Activated T-helper 2 cell treated with anti-CD3 and anti-CD28 coated beads, Interferon-gamma antibody, Interleukin-2, Interleukin-4, amounts not matched to agents 10 μg/mL and 5 μg/mL and 100 μg/mL, durations not matched to agents 14 hours and 24 hours and 36 hours (primary cell): Measurements from ENCODE around the gene CEP85L. TPM values are rescaled to one million over a fixed set of nuclear protein-coding genes. Genes with fewer than 3 reads are reported as not detected.

Experiments
- DNase-seq: peaks from one replicate; pipeline ENCODE4 v3.0.0; 2021; ENCODE audit warnings: low spot score
- H3K27ac Mint-ChIP-seq: one replicate; pipeline ENCODE4 v1.8.0; 2021; ENCODE audit warnings: mixed read lengths
- H3K27me3 Mint-ChIP-seq: one replicate; pipeline ENCODE4 v1.8.0; 2021; ENCODE audit warnings: low read depth, mixed read lengths
- H3K36me3 Mint-ChIP-seq: one replicate; pipeline ENCODE4 v1.8.0; 2021; ENCODE audit warnings: low read depth, mixed read lengths
- H3K4me1 Mint-ChIP-seq: one replicate; pipeline ENCODE4 v1.8.0; 2021; ENCODE audit warnings: low read depth, mixed read lengths
- H3K4me3 Mint-ChIP-seq: one replicate; pipeline ENCODE4 v1.8.0; 2021; ENCODE audit warnings: low read depth, mild to moderate bottlenecking, moderate library complexity, mixed read lengths
- H3K9me3 Mint-ChIP-seq: one replicate; pipeline ENCODE4 v1.8.0; 2021; ENCODE audit warnings: mixed read lengths
- intact Hi-C: fragments of 100-400 bp; cut with micrococcal nuclease; formaldehyde crosslinking; loops from one replicate; pipeline ENCODE4 v1.15.1; 2023
- total RNA-seq: library from RNA; stranded (reverse); gene quantifications from 2 replicates; pipeline ENCODE4 v1.2.3, GENCODE V29; 2022

Gene CEP85L
- total RNA-seq, 1 donor from 2014 or later = 34.2 TPM

DNA sequence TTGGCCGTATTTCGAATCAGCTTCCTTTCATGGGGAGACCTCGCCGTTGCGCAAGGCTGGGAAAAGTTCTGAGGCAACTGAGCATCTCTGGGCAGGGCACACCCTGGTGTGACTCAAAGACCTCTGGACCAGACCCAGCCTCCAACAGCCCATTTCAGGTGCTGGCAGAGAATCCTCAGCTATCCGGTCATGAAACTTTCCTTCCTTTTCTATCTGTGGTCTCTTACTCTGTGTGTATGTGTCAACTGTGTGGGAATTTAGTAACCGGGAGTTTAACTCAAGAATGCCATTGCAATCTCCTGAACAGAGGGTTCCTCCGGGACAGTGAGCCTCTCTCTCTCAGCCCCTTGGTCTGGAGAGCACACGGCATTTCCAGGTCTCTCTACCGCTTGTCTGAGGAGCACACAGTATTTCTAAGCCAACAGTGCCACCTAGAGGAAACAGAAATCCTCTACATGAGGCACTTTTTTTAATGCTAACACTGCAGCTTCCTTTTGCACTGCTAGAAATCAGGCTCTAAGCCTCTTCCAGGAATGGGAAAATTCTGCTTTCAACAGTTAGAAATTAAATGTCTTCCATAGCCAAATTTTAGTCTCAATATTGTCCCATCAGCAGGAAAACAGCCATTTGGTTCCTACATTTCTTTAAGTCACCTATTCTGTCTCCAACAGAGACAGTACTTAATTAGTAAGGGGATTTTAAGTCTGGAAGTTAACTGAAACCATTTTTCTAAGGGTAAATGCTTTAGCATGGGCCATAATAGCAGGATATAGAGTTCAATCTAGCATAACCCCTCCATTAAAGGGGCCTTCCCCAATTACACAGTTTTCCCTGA, 70.6 kb downstream of the CEP85L start:
- H3K27ac Mint-ChIP-seq = no peak overlapping the region
- intact Hi-C loops = no loop called here
- no peak overlapping the region for H3K4me3 Mint-ChIP-seq
- H3K36me3 Mint-ChIP-seq = peaks cover 68% of the 10 kb centered on the region
- no peaks in the 10 kb centered on the region for H3K27me3 Mint-ChIP-seq
- peaks cover 2% of the 10 kb centered on the region for H3K4me1 Mint-ChIP-seq
- H3K9me3 Mint-ChIP-seq = peaks cover 42% of the 10 kb centered on the region
- no peak for DNase-seq

DNA sequence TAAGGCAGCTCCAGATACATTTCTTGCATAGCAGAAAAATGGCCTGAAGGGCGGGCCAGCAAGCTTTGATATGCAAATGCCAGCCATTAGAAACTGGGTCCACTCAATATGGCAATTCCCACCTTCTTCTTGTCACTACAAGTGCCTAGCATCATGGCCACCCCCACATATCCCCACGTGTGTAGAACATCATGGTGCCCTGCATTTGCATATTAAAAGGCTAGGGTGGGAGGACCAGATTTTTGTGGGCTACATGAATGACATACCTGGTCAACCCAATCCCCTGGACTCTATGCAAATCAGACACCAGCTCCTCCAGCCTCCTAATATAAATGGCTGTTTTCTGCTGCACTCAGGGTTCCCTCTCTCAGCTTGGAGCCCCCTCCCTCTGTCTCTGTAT, 71.6 kb downstream of the CEP85L start:
- intact Hi-C loops = no loop called here
- H3K4me1 Mint-ChIP-seq = peaks cover 2% of the 10 kb centered on the region
- H3K36me3 Mint-ChIP-seq = peaks cover 78% of the 10 kb centered on the region
- no peak for DNase-seq
- H3K9me3 Mint-ChIP-seq = peaks cover 52% of the 10 kb centered on the region
- no peak overlapping the region for H3K4me3 Mint-ChIP-seq
- H3K27me3 Mint-ChIP-seq = no peaks in the 10 kb centered on the region
- no peak overlapping the region for H3K27ac Mint-ChIP-seq

DNA sequence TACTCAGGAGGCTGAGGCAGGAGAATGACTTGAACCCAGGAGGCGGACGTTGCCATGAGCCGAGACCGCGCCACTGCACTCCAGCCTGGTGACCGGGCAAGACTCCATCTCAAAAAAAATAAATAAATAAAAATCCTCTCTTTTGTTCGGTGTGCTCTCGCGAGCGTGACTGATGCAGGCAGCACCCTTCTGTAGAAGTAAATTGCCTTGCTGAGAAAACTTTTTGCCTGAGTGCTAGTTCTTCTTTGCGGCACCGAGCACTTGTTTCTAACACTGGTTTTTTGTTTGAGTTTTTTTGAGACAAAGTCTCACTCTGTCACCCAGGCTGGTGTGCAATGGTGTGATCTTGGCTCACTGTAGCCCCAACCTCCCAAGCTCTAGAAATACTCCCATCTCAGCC, 72.8 kb downstream of the CEP85L start:
- Mint-ChIP-seq H3K27me3 (no peaks in the 10 kb centered on the region), H3K4me1 (peaks cover 2% of the 10 kb centered on the region), H3K4me3 (no peak overlapping the region), H3K27ac (no peak overlapping the region), H3K9me3 (peaks cover 63% of the 10 kb centered on the region), H3K36me3 (peaks cover 90% of the 10 kb centered on the region)
- no peak for DNase-seq
- intact Hi-C loops = no loop called here

DNA sequence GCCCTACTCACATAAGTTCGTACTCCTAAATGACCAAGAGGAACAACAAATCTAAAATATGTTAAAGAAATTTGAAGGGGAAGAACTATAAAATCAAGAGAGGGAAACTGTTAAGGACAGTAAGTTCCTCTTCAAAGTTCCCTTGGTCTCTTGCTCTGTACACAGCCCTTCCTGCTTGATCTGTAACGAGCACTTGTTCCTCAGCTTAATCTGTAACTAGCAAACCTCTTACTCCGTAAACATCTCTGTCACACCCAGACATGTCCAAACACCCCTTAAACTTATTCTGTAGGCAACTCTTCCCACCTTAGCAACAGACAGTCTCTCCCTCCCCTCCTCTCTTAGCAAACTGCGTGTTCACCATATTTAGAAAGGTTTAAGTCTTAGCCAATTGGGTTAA, 73.4 kb downstream of the CEP85L start:
- H3K36me3 Mint-ChIP-seq = peaks cover 95% of the 10 kb centered on the region
- peaks cover 67% of the 10 kb centered on the region for H3K9me3 Mint-ChIP-seq
- no peak for DNase-seq
- H3K4me1 Mint-ChIP-seq = peaks cover 2% of the 10 kb centered on the region
- no peak overlapping the region for H3K27ac Mint-ChIP-seq
- intact Hi-C loops = no loop called here
- H3K4me3 Mint-ChIP-seq = no peak overlapping the region
- no peaks in the 10 kb centered on the region for H3K27me3 Mint-ChIP-seq

DNA sequence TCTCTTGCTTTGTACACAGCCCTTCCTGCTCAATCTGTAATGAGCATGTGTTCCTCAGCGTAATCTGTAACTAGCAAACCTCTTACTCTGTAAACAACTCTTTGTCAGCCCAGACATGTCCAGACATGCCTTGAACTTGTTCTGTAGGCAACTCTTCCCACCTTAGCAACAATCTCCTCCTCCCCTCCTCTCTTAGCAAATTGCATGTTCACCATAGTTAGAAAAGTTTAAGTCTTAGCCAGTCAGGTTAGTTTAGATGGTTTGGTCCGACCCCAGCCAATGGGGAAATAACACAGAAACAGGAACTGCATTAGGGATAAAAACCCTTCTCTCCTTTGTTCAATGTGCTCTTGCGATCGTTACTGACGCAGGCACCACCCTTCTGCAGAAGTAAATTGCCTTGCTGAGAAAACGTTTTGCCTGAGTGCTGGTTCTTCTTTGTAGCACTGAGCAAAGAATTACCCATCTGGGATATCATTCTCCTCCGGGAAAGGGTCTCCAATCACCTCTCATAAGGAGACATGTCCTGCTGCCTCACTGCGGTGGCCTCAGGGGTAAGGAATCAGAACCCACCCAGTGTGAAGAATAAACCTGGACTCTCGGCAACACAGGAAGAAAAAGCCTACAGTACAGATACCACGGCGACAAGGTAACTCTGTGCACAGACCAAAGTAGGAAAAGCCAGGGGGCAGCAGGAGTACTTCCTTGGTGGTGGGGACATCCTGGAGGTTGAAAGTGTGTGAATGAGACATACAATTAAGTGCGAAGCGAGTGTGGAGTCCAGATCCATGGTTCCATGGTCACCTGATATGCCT, 77.1 kb downstream of the CEP85L start:
- DNase-seq = no peak
- H3K4me1 Mint-ChIP-seq = peaks cover 3% of the 10 kb centered on the region
- peaks cover 60% of the 10 kb centered on the region for H3K36me3 Mint-ChIP-seq
- H3K4me3 Mint-ChIP-seq = no peak overlapping the region
- H3K27ac Mint-ChIP-seq = peak overlapping the region; percentile 75
- intact Hi-C loops = no loop called here
- H3K27me3 Mint-ChIP-seq = no peaks in the 10 kb centered on the region
- H3K9me3 Mint-ChIP-seq = peaks cover 54% of the 10 kb centered on the region

DNA sequence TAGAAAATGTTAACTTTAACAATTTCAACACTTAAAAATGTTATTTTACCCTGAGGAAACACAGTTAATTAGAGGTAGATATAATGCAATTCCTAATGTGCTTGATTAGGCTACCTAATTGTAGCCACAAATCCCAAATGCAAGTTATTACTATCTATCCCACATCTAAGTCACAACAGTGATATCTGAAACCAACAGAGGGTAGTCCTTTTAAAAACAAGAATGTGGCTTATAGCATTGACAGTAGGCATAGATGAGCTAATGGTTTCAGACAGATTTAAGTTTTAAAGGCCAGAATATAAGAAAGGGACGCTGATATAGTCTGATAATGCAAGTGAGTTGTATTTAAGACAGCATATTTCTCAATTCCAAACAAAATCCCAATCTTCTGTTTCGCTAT, 80.3 kb downstream of the CEP85L start:
- intact Hi-C loops = no loop called here
- Mint-ChIP-seq H3K27ac (no peak overlapping the region), H3K4me3 (no peak overlapping the region), H3K9me3 (peaks cover 28% of the 10 kb centered on the region), H3K36me3 (peaks cover 30% of the 10 kb centered on the region), H3K27me3 (no peaks in the 10 kb centered on the region), H3K4me1 (peaks cover 10% of the 10 kb centered on the region)
- DNase-seq = no peak

DNA sequence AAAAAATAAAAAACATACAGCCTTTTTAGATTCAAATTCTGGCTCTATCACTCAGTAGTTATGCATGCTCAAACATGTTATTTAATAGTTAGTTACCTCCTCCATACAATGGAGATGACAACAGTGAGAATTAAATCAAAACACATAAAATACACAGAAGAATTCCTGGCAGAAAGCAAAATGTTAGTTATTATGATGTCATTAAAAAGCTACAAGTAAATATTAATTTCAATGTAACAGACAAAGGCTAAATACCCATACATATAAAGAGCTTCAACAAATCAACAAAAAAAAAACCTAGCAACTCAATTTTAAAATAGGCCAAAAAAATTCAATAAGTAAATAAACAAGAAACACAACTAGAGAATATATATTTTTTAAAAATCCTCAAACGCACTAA, 81.9 kb downstream of the CEP85L start:
- intact Hi-C loops = loop anchor here (10.0 kb wide), 1 partner anchor 235 kb away; no protein-coding TSS in a partner anchor
- H3K36me3 Mint-ChIP-seq = peaks cover 25% of the 10 kb centered on the region
- no peaks in the 10 kb centered on the region for H3K27me3 Mint-ChIP-seq
- peaks cover 12% of the 10 kb centered on the region for H3K9me3 Mint-ChIP-seq
- H3K4me1 Mint-ChIP-seq = peaks cover 18% of the 10 kb centered on the region
- DNase-seq = no peak
- H3K4me3 Mint-ChIP-seq = no peak overlapping the region
- no peak overlapping the region for H3K27ac Mint-ChIP-seq

DNA sequence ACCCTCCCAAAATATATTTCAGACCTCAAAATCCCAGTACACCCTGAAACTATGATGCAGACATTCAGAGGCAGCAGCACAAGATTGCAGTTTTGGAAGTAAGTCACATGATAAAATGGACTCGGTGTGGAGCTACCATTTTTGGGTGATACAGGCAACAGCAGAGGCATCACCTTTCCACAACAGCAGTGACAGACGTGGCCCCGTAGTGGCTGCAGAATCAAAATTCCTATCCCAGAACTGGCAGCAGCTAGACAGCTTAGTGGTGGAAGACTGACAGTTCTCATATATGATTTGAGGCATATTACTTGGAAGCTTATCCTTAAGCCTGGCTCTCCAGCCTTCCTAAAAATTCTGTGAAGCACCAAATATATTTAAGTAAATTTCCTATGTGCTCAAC, 83.4 kb downstream of the CEP85L start:
- intact Hi-C loops = loop anchor here (10.0 kb wide), 1 partner anchor 237 kb away; no protein-coding TSS in a partner anchor
- Mint-ChIP-seq H3K9me3 (peaks cover under 1% of the 10 kb centered on the region), H3K27me3 (no peaks in the 10 kb centered on the region), H3K4me3 (no peak overlapping the region), H3K27ac (no peak overlapping the region), H3K36me3 (peaks cover 12% of the 10 kb centered on the region), H3K4me1 (peaks cover 20% of the 10 kb centered on the region)
- DNase-seq = no peak

DNA sequence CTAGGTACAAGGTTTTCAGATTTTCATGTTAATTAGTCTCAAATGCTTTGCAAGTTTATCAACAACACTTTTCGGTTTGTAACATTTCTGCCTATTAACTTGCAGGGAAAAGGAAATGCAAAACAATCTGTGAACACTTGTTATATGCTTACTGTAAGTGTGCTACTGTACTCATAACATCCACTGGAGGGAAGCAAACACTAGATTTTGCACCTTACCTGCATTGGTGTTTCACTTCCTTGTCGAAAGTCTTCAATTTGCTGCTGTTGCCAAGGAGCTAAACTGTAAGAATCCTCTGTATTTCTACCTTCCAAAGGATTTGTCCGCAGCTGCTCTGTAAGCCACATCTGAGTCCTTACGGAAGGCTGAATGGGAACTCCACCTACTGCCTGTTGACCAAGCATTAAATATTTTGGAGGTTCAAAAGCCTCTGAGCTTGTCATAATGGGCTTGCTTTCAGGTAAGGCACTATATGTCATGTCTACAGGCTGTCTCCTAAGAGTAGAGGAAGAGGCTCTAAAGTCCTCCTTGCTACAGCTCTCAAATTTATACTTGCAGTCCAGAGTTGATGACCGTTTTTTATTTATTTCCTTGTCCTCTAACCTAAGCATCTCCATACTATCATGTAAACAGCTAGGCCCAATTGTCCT, 86.0 kb downstream of the CEP85L start:
- no peak overlapping the region for H3K4me3 Mint-ChIP-seq
- no peak overlapping the region for H3K27ac Mint-ChIP-seq
- no peaks in the 10 kb centered on the region for H3K27me3 Mint-ChIP-seq
- peaks cover 20% of the 10 kb centered on the region for H3K4me1 Mint-ChIP-seq
- no peak for DNase-seq
- peaks cover 16% of the 10 kb centered on the region for H3K36me3 Mint-ChIP-seq
- H3K9me3 Mint-ChIP-seq = no peaks in the 10 kb centered on the region
- intact Hi-C loops = loop anchor here (1.0 to 10.0 kb wide), 4 partner anchors 53 to 545 kb away; no protein-coding TSS in a partner anchor

DNA sequence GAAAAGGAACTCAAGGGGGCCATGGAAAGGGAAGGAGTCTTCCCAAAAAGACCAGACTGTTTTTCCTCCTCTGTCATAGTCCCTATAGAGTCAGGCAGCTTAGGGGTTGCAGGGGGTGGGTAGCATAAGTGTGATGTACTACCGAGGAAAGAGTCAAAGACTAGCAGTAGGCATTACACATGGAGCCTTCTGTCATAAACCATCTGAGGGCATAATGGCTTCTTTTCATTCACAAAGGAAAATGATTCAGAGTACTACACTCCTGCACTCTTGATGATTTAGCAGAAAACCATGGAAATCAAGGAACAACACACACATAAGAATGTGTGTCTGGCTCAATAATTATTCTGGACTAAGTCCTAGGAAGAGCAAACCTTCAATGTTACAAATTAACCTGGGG, 88.4 kb downstream of the CEP85L start:
- intact Hi-C loops = loop anchor here (10.0 kb wide), 1 partner anchor 242 kb away; no protein-coding TSS in a partner anchor
- H3K4me3 Mint-ChIP-seq = no peak overlapping the region
- no peak for DNase-seq
- H3K27ac Mint-ChIP-seq = no peak overlapping the region
- H3K27me3 Mint-ChIP-seq = no peaks in the 10 kb centered on the region
- no peaks in the 10 kb centered on the region for H3K9me3 Mint-ChIP-seq
- H3K4me1 Mint-ChIP-seq = peaks cover 31% of the 10 kb centered on the region
- peaks cover 22% of the 10 kb centered on the region for H3K36me3 Mint-ChIP-seq

DNA sequence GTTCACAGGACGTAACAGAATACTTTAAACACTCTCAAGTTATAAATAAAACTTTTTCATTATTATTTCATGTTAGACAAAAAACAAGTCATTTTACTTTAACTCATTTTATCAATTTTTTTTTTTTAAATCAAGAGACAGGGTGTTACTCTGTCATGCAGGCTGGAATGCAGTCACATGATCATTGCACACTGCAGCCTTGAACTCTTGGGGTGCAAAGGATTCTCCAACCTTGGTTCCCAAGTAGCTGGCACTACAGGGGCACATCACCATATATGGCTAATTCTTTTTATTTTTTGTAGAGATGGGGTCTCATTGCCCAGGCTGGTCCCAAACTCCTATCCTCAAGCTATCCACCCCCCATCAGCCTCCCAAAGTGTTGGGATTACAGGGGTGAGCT, 89.1 kb downstream of the CEP85L start:
- H3K4me1 Mint-ChIP-seq = peaks cover 34% of the 10 kb centered on the region

DNA sequence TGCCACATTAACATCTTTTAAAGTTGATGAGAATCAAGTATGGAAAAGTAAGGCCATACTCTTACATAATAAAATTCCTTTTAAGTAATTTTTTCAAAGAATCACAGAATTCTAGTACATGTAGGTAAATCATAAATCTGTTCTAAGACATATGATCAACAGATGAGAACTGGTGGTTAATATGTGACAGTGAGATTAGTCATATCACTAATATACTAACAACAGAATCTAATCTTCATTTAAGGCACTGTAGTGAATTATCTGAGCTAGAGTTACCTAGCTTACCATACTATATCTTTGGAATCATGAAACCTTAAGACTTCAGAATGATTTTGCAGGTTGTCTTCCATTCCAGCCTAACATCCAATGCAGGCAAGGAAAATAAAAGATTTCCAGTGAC, 91.7 kb downstream of the CEP85L start:
- peaks cover 18% of the 10 kb centered on the region for H3K36me3 Mint-ChIP-seq
- intact Hi-C loops = loop anchor here (5.0 to 10.0 kb wide), 4 partner anchors 48 to 333 kb away; partner anchors contain the start of gene ASF1A
- peak overlapping the region; percentile 6 for H3K27ac Mint-ChIP-seq
- peaks cover 24% of the 10 kb centered on the region for H3K4me1 Mint-ChIP-seq
- H3K4me3 Mint-ChIP-seq = no peak overlapping the region
- no peaks in the 10 kb centered on the region for H3K9me3 Mint-ChIP-seq
- DNase-seq = no peak
- H3K27me3 Mint-ChIP-seq = no peaks in the 10 kb centered on the region

More for the DNA sequence above, 89.1 kb downstream of the CEP85L start:
- intact Hi-C loops = loop anchor here (10.0 kb wide), 1 partner anchor 243 kb away; no protein-coding TSS in a partner anchor
- no peaks in the 10 kb centered on the region for H3K9me3 Mint-ChIP-seq
- peaks cover 22% of the 10 kb centered on the region for H3K36me3 Mint-ChIP-seq
- DNase-seq = no peak
- H3K27ac Mint-ChIP-seq = no peak overlapping the region
- no peaks in the 10 kb centered on the region for H3K27me3 Mint-ChIP-seq
- no peak overlapping the region for H3K4me3 Mint-ChIP-seq
